Vein endothelial cell (primary cell): ENCODE measurements around the gene NEU1. TPM values are rescaled to one million over a fixed set of nuclear protein-coding genes. Genes with fewer than 3 reads are reported as not detected.
A peak's percentile ranks its signal among the peaks of the same experiment; 100 is the strongest.

Source experiments
- small RNA-seq: library from RNA; depleted of rRNA; stranded (forward); fragments of <200 nt; gene quantifications from one replicate; pipeline ENCODE3, GENCODE V24; 2012
- total RNA-seq: library from RNA; depleted of rRNA; stranded (reverse); fragments of >200 nt; gene quantifications from 2 replicates; pipeline ENCODE4 v1.2.3, GENCODE V29; 2012

The NEU1 gene
- total RNA-seq: 53.2 and 55.9 TPM in 2 replicates

DNA sequence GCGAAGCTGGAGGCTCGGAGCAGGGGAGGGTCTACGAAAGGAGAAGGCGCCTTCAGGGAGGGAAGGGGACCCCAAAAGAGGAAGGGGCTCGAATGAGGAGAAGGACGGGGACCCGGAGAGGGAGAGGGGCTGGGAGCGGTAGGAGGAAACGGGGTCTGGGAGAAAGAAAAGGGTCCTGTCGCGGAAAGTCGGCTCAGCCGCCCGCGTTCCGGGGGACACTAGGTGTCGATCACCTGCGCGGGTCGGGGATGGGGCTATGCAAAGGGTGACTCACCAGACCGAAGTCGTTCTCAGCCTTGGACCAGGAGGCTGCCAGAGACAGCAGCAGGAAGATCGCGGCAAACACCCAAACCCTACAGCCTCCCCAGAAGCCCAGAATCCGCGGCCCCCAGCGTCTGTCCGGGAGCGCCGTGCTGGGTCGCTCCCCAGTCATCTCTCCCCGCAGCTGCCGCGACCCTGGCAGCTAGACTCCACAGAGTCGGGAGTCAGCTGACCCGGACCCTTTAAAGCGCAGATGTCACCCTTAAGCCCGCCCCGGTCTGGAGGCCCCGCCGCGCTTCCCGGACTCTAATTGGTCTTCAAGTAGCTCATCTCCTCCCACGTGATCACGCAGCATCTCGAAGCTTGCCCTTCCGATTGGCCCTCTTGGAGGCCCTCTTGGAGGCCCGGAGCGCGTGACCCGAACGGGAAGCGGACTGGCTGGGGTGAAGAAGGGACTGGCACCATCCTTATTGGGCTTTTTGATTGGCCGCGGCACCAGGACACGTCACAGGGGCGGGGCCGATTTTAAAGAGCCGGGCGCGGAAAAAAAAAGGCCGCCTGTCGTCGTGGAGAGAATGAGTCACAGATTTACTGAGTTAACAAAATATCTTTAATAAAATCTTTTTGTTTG lies at the start of gene NEU1:
NEU1 (minus strand) TSS at position 478 of the 892 bp plus-strand sequence; CDS start at position 433, 45 bp downstream.

DNA sequence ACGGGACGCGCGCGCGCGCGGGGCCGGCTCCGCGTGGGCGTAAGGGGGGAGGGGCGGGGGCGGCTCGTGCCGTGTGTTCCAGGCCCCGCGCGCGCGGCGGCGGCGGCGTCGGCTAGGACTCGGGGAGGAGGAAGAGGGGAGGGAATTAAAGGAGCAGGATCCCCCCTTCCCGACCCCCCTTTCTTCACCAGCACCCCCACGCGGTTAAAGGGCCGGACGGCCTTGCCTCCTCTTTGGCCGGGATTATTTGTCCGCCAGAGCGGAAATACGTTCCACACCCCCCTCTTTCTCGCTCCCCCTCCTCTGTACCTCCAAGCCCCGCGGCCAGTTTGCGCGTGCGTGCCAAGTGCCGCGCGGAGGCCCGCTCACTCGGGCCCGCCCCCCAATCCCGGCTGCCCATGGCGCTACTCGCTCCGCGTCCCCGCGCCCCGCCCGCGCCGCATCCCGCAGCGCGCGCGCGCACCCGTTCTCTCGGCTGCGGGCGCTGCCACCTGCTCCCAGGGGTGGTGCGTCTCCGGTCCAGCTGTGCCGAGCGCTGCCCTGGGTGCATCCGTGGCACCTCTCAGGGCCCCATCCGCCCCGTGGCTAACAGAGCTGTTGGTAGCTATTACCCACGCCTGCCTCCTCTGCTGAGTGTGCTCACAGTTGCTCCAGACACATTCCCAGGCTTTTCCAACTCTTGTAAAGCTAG lies 39.5 kb upstream of the NEU1 start, which contains the start of gene ZBTB12:
ZBTB12 (minus strand) TSS at position 134 of the 691 bp plus-strand sequence. CDS start 781 bp downstream, outside the sequence.

DNA sequence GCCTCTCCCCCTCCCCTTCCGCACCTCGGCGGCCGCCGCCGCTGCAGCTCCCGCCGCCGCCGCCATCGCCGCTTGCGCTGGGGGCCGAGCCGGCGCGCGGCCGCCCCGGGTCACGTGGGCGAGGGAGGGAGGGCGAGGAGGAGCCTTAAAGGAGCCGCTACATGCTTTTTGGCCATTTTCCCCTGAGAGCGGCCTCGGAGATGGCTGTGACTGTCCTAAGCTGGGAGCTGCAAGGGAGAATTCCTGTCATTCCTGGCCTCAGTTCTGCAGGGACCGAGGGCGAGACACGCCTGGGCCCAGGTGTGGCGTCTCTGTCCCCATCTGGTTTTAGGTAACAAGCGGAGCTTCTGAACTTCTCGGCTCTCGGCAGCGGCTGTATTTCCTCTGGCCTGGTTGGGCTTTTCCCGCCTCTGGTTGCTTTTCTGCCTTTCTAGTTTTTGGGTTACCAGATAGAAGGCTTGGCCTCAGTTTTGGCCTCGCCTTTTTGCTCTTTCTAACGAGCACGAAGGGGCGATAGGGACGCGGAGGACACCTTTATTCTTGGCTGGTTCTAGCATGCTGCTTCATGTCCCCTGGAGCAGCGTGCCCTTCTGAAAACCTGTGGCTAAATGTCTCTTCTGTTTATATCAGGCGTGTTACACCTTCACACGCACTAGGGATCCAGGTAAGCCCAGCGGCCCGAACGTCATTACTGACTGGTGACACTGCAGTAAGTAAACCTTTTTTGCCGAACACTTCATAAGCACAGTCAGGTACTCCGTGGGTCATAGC lies 35.2 kb upstream of the NEU1 start, which contains the start of gene EHMT2:
EHMT2 (minus strand) TSS at position 87 of the 771 bp plus-strand sequence; CDS start at position 66, 21 bp downstream.

DNA sequence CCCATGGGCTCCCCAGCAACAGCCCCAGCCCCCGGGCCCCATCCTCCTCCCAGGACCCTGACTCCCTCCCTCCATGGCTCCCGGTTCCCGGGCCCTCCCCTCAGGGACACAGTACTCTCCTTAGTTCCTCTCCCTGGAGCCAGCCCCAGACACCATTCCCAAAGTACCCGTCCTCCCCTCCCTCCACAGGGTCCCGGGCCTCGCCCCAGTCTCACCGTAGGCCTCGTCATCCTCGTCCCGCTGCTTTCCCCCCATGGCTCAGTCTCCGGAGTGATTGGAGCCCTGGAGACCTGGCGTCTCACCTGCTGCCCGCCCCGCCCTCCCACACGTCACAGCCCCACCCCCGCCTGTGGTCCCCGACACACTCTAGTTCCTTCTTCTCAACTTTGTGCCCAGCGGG lies 16.1 kb upstream of the NEU1 start, which contains the start of gene SLC44A4:
SLC44A4 (minus strand) TSS at position 272 of the 400 bp plus-strand sequence; CDS start at position 255, 17 bp downstream.

DNA sequence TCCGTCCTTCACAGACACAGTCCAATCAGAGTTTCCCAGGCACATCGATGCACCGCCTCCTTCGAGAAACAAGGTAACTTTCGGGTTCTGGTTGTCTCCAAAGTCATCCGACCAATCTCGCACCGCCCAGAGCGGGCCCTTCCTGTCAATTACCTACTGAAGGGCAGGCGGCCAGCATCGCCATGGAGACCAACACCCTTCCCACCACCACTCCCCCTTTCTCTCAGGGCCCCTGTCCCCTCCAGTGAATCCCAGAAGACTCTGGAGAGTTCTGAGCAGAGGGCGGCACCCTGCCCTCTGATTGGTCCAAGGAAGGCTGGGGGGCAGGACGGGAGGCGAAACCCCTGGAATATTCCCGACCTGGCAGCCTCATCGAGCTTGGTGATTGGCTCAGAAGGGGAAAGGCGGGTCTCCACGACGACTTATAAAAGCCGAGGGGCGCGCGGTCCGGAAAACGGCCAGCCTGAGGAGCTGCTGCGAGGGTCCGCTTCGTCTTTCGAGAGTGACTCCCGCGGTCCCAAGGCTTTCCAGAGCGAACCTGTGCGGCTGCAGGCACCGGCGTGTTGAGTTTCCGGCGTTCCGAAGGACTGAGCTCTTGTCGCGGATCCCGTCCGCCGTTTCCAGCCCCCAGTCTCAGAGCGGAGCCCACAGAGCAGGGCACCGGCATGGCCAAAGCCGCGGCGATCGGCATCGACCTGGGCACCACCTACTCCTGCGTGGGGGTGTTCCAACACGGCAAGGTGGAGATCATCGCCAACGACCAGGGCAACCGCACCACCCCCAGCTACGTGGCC lies 35.1 kb downstream of the NEU1 start, which contains the start of gene HSPA1B:
HSPA1B (plus strand) TSS at position 453 of the 794 bp plus-strand sequence; CDS start at position 666, 213 bp downstream.

DNA sequence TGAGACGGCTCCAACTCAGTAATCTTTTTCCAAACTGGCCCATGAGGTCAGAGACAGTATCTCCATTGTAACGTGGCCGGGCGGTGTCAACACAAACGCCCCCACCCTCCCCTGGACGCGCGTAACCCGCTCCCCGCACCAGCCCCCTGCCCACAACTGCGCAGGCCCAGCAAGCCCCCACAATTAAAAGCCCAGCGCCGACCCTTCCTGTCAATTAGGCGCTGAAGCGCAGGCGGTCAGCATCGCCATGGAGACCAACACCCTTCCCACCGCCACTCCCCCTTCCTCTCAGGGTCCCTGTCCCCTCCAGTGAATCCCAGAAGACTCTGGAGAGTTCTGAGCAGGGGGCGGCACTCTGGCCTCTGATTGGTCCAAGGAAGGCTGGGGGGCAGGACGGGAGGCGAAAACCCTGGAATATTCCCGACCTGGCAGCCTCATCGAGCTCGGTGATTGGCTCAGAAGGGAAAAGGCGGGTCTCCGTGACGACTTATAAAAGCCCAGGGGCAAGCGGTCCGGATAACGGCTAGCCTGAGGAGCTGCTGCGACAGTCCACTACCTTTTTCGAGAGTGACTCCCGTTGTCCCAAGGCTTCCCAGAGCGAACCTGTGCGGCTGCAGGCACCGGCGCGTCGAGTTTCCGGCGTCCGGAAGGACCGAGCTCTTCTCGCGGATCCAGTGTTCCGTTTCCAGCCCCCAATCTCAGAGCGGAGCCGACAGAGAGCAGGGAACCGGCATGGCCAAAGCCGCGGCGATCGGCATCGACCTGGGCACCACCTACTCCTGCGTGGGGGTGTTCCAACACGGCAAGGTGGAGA lies 47.4 kb downstream of the NEU1 start, which contains the start of the genes HSPA1A and HSPA1L:
HSPA1A (plus strand) TSS at position 519 of the 814 bp plus-strand sequence; CDS start at position 733, 214 bp downstream.
HSPA1L (minus strand) TSS at position 259 of the 814 bp plus-strand sequence. CDS start 3,311 bp downstream, outside the sequence.

Small RNA genes lying within 50 kb of the gene (small RNA-seq; reads per million reads assigned to genes)
- gene SNORD48: 16.0 reads per million, percentile 97 among the genes with 10 or more reads in this experiment
- gene SNORD52: not detected

Other genes starting within 250 kb of the NEU1 start
- not detected in 2 replicates for gene AIF1, start 247.6 kb downstream of the NEU1 start, total RNA-seq
- gene PRRC2A, start 242.1 kb downstream of the NEU1 start, total RNA-seq: 91.2 and 102 TPM in 2 replicates
- 239 and 265 TPM in 2 replicates for gene BAG6, start 210.2 kb downstream of the NEU1 start, total RNA-seq
- gene APOM, start 206.9 kb downstream of the NEU1 start, total RNA-seq: 0.29 and 0.65 TPM in 2 replicates
- gene C6orf47, start 202.0 kb downstream of the NEU1 start, total RNA-seq: 20.6 and 21.4 TPM in 2 replicates
- gene GPANK1, start 197.8 kb downstream of the NEU1 start, total RNA-seq: 15.1 and 17.3 TPM in 2 replicates
- 205 and 210 TPM in 2 replicates for gene CSNK2B, start 196.7 kb downstream of the NEU1 start, total RNA-seq
- gene LY6G5B, start 192.8 kb downstream of the NEU1 start, total RNA-seq: 4.2 and 6.1 TPM in 2 replicates
- 1.3 and 2.4 TPM in 2 replicates for gene LY6G5C, start 181.8 kb downstream of the NEU1 start, total RNA-seq
- 37.9 and 40.5 TPM in 2 replicates for gene ABHD16A, start 159.5 kb downstream of the NEU1 start, total RNA-seq
- not detected in 2 replicates for gene LY6G6F, start 156.0 kb downstream of the NEU1 start, total RNA-seq
- gene LY6G6D, start 147.5 kb downstream of the NEU1 start, total RNA-seq: not detected in 2 replicates
- gene LY6G6C, start 141.1 kb downstream of the NEU1 start, total RNA-seq: not detected in 2 replicates
- not detected in 2 replicates for gene MPIG6B, start 139.4 kb downstream of the NEU1 start, total RNA-seq
- 87.2 and 113 TPM in 2 replicates for gene DDAH2, start 133.5 kb downstream of the NEU1 start, total RNA-seq
- 800 and 906 TPM in 2 replicates for gene CLIC1, start 126.3 kb downstream of the NEU1 start, total RNA-seq
- gene MSH5, start 122.8 kb downstream of the NEU1 start, total RNA-seq: 12.7 and 18.8 TPM in 2 replicates
- 2.1 TPM in 1 of 2 replicates, not detected in the other for gene SAPCD1, start 100.2 kb downstream of the NEU1 start, total RNA-seq
- gene VWA7, start 85.5 kb downstream of the NEU1 start, total RNA-seq: 0.10 and 0.65 TPM in 2 replicates
- gene VARS1, start 67.1 kb downstream of the NEU1 start, total RNA-seq: 78.5 and 88.8 TPM in 2 replicates
- gene LSM2, start 55.9 kb downstream of the NEU1 start, total RNA-seq: 42.8 and 45.1 TPM in 2 replicates
- 0.98 and 1.1 TPM in 2 replicates for gene HSPA1L, start 47.5 kb downstream of the NEU1 start, total RNA-seq
- 53.3 and 53.9 TPM in 2 replicates for gene HSPA1A, start 47.3 kb downstream of the NEU1 start, total RNA-seq
- gene HSPA1B, start 35.1 kb downstream of the NEU1 start, total RNA-seq: 37.2 and 55.5 TPM in 2 replicates
- under 0.01 and 0.29 TPM in 2 replicates for gene SLC44A4, start 16.2 kb upstream of the NEU1 start, total RNA-seq
- gene EHMT2, start 34.9 kb upstream of the NEU1 start, total RNA-seq: 37.7 and 51.6 TPM in 2 replicates
- gene ZBTB12, start 39.3 kb upstream of the NEU1 start, total RNA-seq: 1.5 and 2.6 TPM in 2 replicates
- 0.65 TPM in 1 of 2 replicates, not detected in the other for gene C2, start 64.9 kb upstream of the NEU1 start, total RNA-seq
- 0.98 and 1.2 TPM in 2 replicates for gene CFB, start 83.3 kb upstream of the NEU1 start, total RNA-seq
- gene NELFE, start 96.2 kb upstream of the NEU1 start, total RNA-seq: 94.7 and 131 TPM in 2 replicates
- gene SKIC2, start 96.4 kb upstream of the NEU1 start, total RNA-seq: 49.4 and 58.1 TPM in 2 replicates
- gene DXO, start 109.3 kb upstream of the NEU1 start, total RNA-seq: 13.1 and 15.2 TPM in 2 replicates
- gene C4A, start 119.2 kb upstream of the NEU1 start, total RNA-seq: 0.96 and 3.3 TPM in 2 replicates
- 0.33 and 0.76 TPM in 2 replicates for gene C4B, start 152.0 kb upstream of the NEU1 start, total RNA-seq
- gene CYP21A2, start 175.6 kb upstream of the NEU1 start, total RNA-seq: under 0.01 TPM in 1 of 2 replicates, not detected in the other
- gene TNXB, start 246.5 kb upstream of the NEU1 start, total RNA-seq: 2.1 and 4.2 TPM in 2 replicates